Adipocyte (in vitro differentiated cells): ENCODE data around the gene KRTAP4-1.
"Not testable (repeated sequence)": the region's sequence is repeated elsewhere in the genome, so short reads cannot be mapped to it uniquely, and the experiment has no call there.

ENCODE experiments used
- DNase-seq: peaks from one replicate; pipeline ENCODE4 v3.0.0-alpha.2; 2015; ENCODE audit warnings: low read depth
- H3K27me3 ChIP-seq: replicated peaks from 2 replicates; pipeline ENCODE4 v1.7.0; 2013; ENCODE audit warnings: mild to moderate bottlenecking, low read length, moderate library complexity; ENCODE audit not compliant: control insufficient read depth, insufficient read depth
- H3K36me3 ChIP-seq: 2 replicates; pipeline ENCODE4 v1.7.0; 2013; ENCODE audit warnings: low read length, mild to moderate bottlenecking, moderate library complexity; ENCODE audit not compliant: control insufficient read depth, insufficient read depth, severe bottlenecking
- H3K4me1 ChIP-seq: 2 replicates; pipeline ENCODE4 v1.7.0; 2013; ENCODE audit warnings: mild to moderate bottlenecking, low read length, moderate library complexity; ENCODE audit not compliant: control insufficient read depth, insufficient read depth
- H3K4me3 ChIP-seq: 2 replicates; pipeline ENCODE4 v1.7.0; 2013; ENCODE audit warnings: mild to moderate bottlenecking, low read length, moderate library complexity
- H3K9ac ChIP-seq: 2 replicates; pipeline ENCODE4 v1.7.0; 2013; ENCODE audit warnings: mild to moderate bottlenecking, low read length, moderate library complexity
- H3K9me3 ChIP-seq: 2 replicates; pipeline ENCODE4 v1.7.0; 2013; ENCODE audit warnings: mild to moderate bottlenecking, low read length, moderate library complexity; ENCODE audit not compliant: control insufficient read depth

The KRTAP4-1 gene

GRCh38 chr17:41144846-41145245 is 39.9 kb downstream of the KRTAP4-1 start:
- no peaks in the 10 kb centered on the region for H3K36me3 ChIP-seq
- no peak for DNase-seq
- no peak overlapping the region for H3K9ac ChIP-seq
- no peak overlapping the region for H3K4me3 ChIP-seq
- no peaks in the 10 kb centered on the region for H3K4me1 ChIP-seq
- H3K27me3 ChIP-seq: no peaks in the 10 kb centered on the region
- H3K9me3 ChIP-seq: peaks cover 13% of the 10 kb centered on the region

- Histone ChIP-seq H3K9ac (no peak overlapping the region), H3K4me1 (no peaks in the 10 kb centered on the region), H3K36me3 (no peaks in the 10 kb centered on the region), H3K4me3 (no peak overlapping the region), H3K9me3 (peaks cover 13% of the 10 kb centered on the region), H3K27me3 (no peaks in the 10 kb centered on the region)
- DNase-seq: no peak
Measured at GRCh38 chr17:41141361-41141760, 43.4 kb downstream of the KRTAP4-1 start.

GRCh38 chr17:41140360-41141131 is 44.2 kb downstream of the KRTAP4-1 start, which contains the start of gene KRTAP4-6:
Gene KRTAP4-6 (minus strand): TSS chr17:41140544. CDS start chr17:41140487, 57 bp downstream.
- Histone ChIP-seq H3K36me3 (no peaks in the 10 kb centered on the region), H3K9me3 (peaks cover 13% of the 10 kb centered on the region)

GRCh38 chr17:41139865-41140264 is 44.8 kb downstream of the KRTAP4-1 start:
- not testable (repeated sequence) for H3K27me3 ChIP-seq, H3K4me1 ChIP-seq, DNase-seq, H3K9ac ChIP-seq, H3K36me3 ChIP-seq, H3K4me3 ChIP-seq
- peaks cover 13% of the 10 kb centered on the region for H3K9me3 ChIP-seq

More at GRCh38 chr17:41140360-41141131, 44.2 kb downstream of the KRTAP4-1 start, which contains the start of gene KRTAP4-6:
- H3K4me1 ChIP-seq: no peaks in the 10 kb centered on the region
- no peaks in the 10 kb centered on the region for H3K27me3 ChIP-seq
- no peak within 1 kb of the TSS for H3K9ac ChIP-seq
- peak; percentile 41 for DNase-seq
- H3K4me3 ChIP-seq: no peak within 1 kb of the TSS
